Left ventricle myocardium inferior (tissue), 1 donor: ENCODE measurements around the gene LYVE1. TPM values are rescaled to one million over a fixed set of nuclear protein-coding genes. Genes with fewer than 3 reads are reported as not detected.
A peak's percentile ranks its signal among the peaks of the same experiment; 100 is the strongest.

Experiments used
- DNase-seq: peaks from one replicate; pipeline ENCODE4 v3.0.0-alpha.2; 2020
- H3K27ac ChIP-seq: fragments of 200-600 bp; replicated peaks from 2 replicates; pipeline ENCODE4 v1.8.0; 2021
- H3K27me3 ChIP-seq: fragments of 200-600 bp; 2 replicates; pipeline ENCODE4 v1.8.0; 2021; ENCODE audit warnings: low read depth
- H3K36me3 ChIP-seq: fragments of 200-600 bp; 2 replicates; pipeline ENCODE4 v1.8.0; 2021
- H3K4me1 ChIP-seq: fragments of 200-600 bp; 2 replicates; pipeline ENCODE4 v1.8.0; 2021
- H3K4me3 ChIP-seq: fragments of 200-600 bp; 2 replicates; pipeline ENCODE4 v1.8.0; 2021; ENCODE audit warnings: mild to moderate bottlenecking, moderate library complexity
- H3K9me3 ChIP-seq: fragments of 200-600 bp; replicated peaks from 2 replicates; pipeline ENCODE4 v1.8.0; 2021
- CTCF ChIP-seq: fragments of 200-600 bp; IDR thresholded peaks from 2 replicates; pipeline ENCODE4 v1.8.0; 2021; ENCODE audit warnings: antibody characterized with exemption, mild to moderate bottlenecking, borderline replicate concordance
- intact Hi-C: fragments of 100-400 bp; cut with micrococcal nuclease; formaldehyde crosslinking; loops from one replicate; pipeline ENCODE4 v1.11.0; 2022
- total RNA-seq: library from RNA; stranded (reverse); fragmentation: NEBNext Ultra II Directional; extraction: Animal tissue kit (Norgen Biotek cat#: 25700); gene quantifications from one replicate; pipeline ENCODE4 v1.2.1, GENCODE V29; 2021
- donor health status: DM: no; HTN: yes; CAD: no; lungs with severe emphysema.

Gene LYVE1
- total RNA-seq, 1 donor from 2014 or later, result 41.1 TPM

DNA sequence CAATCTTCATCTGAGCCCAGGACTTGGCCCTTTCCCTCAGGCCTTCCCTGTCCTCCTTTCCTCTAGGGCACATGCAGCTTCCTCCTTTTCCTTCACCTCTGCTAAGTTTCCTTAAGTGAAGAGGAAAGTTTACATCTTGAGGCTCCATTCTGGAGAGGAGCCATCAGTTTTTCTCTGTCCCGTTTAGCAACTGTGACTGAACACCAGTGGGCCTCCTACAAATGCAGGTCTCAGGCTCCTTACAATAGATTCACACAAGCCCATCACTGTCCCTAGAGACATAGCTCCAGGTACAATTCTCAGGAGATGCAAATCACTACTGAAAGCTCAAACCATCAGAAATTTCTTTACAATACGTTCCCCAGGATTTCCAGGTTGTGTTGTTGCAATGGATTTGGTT, 23.3 kb upstream of the LYVE1 start:
- Histone ChIP-seq H3K4me1 (peaks cover 5% of the 10 kb centered on the region), H3K36me3 (no peaks in the 10 kb centered on the region), H3K9me3 (no peaks in the 10 kb centered on the region), H3K27me3 (no peaks in the 10 kb centered on the region), H3K27ac (peak overlapping the region; percentile 11), H3K4me3 (no peak overlapping the region)
- no peak for DNase-seq
- intact Hi-C loops, result no loop called here
- no peak for TF ChIP-seq CTCF

- Histone ChIP-seq H3K27me3 (no peaks in the 10 kb centered on the region), H3K27ac (peak overlapping the region; percentile 27), H3K9me3 (no peaks in the 10 kb centered on the region), H3K36me3 (no peaks in the 10 kb centered on the region), H3K4me3 (no peak overlapping the region), H3K4me1 (peaks cover 9% of the 10 kb centered on the region)
- TF ChIP-seq CTCF, result no peak
- intact Hi-C loops, result no loop called here
- no peak for DNase-seq
These were observed 21.9 kb upstream of the LYVE1 start for GRCh38 chr11:10590218-10590915.

DNA sequence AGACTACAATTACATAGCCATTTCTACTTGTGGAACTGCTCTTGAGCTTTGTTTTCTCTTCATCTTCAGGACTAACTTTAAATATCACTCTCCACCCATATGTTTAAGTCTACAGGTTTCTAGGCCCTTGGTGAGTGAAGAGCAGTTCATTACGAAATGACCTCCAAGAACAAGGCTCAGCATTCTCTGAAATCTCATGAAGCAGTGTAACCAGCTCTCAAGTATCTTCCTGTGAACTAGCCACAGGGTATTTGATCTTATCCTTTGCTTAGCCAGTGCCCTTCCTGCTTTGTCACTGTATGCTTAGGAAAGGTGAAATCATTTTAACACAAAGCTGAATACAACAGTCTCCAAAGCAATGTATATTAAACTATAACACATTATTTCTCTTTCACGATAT, 20.4 kb upstream of the LYVE1 start:
- TF ChIP-seq CTCF, result no peak
- Histone ChIP-seq H3K27ac (no peak overlapping the region), H3K36me3 (no peaks in the 10 kb centered on the region), H3K9me3 (no peaks in the 10 kb centered on the region), H3K4me1 (peaks cover 22% of the 10 kb centered on the region), H3K27me3 (no peaks in the 10 kb centered on the region), H3K4me3 (no peak overlapping the region)
- intact Hi-C loops, result no loop called here
- DNase-seq, result no peak

DNA sequence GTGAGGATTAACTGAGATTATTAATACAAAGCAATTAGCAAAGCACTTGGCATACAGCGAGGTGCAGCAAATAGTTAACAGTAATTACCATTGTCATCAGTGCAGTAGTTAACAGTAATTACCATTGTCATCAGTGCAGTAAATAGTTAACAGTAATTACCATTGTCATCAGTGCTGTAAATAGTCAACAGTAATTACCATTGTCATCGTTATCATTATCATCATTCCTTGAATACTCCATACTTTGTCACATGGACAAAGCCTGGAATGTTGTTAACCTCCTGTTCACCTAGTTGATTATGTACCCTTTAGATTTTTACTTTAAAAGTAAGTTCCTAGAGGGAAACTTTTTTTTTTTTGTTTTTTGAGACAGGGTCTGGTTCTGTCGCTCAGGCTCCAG, 19.5 kb upstream of the LYVE1 start:
- DNase-seq, result no peak
- no peak overlapping the region for H3K4me3 ChIP-seq
- intact Hi-C loops, result no loop called here
- H3K4me1 ChIP-seq, result peaks cover 29% of the 10 kb centered on the region
- no peaks in the 10 kb centered on the region for H3K9me3 ChIP-seq
- H3K27me3 ChIP-seq, result no peaks in the 10 kb centered on the region
- no peak for TF ChIP-seq CTCF
- H3K36me3 ChIP-seq, result no peaks in the 10 kb centered on the region
- no peak overlapping the region for H3K27ac ChIP-seq

GRCh38 chr11:10587388-10587787, 18.9 kb upstream of the LYVE1 start:
- H3K27me3 ChIP-seq, result no peaks in the 10 kb centered on the region
- DNase-seq, result no peak
- H3K27ac ChIP-seq, result peak overlapping the region; percentile 10
- H3K4me1 ChIP-seq, result peaks cover 29% of the 10 kb centered on the region
- H3K4me3 ChIP-seq, result no peak overlapping the region
- no peaks in the 10 kb centered on the region for H3K36me3 ChIP-seq
- no peaks in the 10 kb centered on the region for H3K9me3 ChIP-seq
- no peak for TF ChIP-seq CTCF
- intact Hi-C loops, result no loop called here
